Fibroblast of peridontal ligament (primary cell): ENCODE measurements around the gene PLPPR1.
"Not testable (repeated sequence)": the region's sequence is repeated elsewhere in the genome, so short reads cannot be mapped to it uniquely, and the experiment has no call there.

Experiments used
- DNase-seq: peaks from one replicate; pipeline ENCODE4 v3.0.0-alpha.2; 2010; ENCODE audit errors: extremely low read depth

PLPPR1 gene

DNA sequence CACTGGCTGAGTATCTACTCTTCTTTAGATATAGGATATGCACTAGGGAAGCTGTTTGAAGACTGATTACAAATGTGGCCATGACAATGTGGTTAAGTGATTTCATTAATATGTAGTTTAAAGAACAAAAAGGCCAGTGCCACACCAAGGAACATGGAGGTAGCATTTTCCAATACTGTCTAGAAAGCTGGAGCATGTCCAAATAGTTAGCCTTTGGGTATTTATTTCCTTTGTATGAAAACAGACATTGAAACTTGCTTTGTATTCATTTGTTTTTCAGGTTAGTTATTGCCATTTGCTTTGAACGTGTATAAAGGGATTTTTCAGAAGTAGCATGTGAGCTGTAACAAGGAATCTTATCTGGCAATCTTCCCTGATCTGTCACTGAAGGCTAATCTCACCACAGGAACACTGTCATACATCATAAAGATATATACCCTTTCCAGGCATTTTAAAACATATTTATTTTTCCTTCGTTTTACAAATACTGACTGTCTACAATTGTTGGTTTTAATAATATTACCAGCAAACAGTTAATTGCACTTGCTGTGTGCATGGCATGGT lies 93.4 kb downstream of the PLPPR1 start:
- no peak for DNase-seq

DNA sequence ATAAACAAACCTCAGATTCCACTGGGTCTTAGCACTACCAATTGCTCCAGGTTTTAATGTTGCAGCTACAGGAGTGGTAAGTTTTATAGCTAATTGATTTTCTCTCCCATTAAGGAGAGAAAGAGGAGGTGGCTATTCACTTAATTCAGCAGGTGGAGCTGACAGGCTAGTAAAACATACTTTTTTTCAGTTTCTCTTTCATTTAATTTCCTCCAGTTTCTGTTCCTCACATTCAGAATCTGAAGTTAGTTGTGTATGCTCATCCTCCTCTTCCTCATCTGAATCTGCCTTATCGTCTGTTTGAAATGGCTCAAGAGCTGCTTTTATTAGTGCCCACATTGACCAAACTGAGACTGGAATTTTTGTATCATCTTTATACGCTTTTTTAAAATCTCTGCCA lies 98.0 kb downstream of the PLPPR1 start:
- DNase-seq, result no peak

DNA sequence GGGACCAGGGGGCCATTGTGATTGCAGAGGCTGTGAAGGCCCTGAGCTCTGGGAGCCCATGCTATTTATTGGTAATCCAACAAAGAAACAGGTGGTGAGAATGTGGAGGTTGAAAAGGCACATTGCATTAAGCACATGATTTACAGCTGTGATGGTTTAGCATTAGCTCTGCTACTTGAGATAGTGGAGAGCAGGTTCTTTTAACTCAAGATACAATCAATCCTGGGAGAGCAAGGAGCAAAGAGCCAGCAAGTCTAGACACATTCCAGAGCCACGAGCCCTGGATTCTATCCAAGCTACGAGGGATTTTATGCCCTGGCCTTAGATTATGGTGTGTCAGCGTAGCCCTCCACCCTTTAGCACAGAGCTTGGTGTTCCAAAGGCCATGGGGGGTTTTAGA lies 98.8 kb downstream of the PLPPR1 start:
- not testable (repeated sequence) for DNase-seq

DNA sequence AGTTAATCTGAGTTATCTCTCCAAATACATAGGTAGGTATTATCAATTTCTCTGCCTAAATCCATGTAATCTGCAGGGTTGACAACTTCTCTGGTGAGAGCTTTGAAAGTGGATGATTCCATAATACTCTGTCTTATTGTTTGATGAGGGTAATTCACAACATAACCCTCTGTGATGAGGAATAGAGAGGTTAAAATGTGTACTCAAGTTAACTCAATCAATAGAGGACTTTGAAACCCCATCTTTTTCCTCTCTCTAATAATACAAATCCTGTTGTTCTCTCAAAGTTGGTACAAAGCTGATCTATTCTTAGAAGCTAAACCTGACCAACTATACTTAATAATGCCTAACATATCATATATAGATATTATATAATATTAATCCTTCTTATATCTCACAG lies 100.1 kb downstream of the PLPPR1 start:
- no peak for DNase-seq

DNA sequence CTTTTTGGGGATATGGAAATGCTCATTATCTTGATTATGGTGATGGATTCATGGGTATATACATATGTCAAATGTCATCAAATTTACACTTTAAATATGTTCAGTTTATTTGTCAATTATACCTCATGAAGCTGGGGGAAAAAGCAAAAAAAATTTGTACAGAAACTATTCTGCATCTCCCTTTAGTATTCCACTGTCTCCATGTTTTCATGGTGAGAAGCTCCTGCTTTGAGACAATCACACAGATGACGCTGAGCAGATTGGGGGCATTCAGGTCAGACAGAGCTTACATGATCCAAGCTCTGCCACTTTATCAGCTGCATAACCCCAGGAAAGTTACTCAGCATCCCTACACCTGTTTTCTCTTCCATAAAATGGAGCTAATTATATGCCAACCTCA lies 101.5 kb downstream of the PLPPR1 start:
- DNase-seq, result no peak

DNA sequence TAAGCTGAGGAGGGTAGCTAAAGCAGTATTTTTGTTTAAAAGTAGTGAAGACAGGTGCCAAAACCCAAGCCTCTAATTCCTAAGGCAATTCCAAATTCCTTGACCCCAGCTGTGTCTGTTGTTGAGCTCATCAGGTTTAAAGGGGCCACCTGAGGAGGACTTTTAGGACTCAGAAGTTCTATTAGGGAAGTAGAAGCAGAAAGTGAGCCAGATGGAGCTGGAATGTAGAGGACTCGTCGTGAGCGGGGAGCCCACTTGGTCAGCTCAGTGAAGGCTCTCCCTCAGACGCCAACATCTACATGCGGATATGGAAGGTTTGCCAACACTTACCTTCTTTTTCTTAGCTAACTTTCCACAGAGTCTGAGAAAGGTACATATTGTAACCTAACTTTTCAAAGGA lies 102.8 kb downstream of the PLPPR1 start:
- DNase-seq, result no peak

DNA sequence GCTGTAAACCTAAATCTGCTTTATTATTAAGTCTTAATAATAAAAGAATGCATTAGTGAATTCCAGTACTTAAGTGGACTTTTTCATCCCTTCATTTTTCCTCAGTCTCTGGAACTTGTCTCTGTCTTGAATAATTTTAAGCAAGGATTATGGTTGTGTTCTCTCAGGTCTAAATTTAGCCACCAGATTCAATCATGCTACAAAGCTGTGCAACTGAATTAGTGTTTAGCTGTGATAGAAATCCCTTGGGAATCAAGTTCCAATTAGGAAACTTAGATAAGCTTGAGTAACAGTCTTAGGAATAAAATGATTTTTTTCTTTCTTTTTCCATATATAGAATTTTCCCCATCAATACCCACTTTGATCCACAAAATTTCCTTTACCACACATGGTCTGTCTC lies 104.3 kb downstream of the PLPPR1 start:
- DNase-seq, result no peak

DNA sequence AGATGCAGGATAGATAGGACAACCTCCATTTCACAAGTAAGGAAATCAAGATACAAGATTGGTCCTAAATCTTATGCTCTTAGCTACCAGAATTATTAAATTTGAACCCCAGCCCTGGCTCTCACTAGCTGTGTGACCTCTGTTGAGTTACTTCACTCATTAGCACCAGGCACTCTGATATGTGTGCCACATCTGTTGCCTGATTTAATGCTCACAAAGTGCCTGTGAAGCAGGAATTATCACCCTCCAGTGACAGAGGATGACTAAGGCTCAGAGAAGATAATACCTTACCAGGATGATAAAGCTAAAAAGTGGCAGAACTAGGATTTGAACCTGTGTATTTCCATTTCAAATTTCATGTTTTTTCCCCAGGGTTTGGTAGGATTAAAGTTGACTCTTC lies 110.0 kb downstream of the PLPPR1 start:
- DNase-seq, result no peak

DNA sequence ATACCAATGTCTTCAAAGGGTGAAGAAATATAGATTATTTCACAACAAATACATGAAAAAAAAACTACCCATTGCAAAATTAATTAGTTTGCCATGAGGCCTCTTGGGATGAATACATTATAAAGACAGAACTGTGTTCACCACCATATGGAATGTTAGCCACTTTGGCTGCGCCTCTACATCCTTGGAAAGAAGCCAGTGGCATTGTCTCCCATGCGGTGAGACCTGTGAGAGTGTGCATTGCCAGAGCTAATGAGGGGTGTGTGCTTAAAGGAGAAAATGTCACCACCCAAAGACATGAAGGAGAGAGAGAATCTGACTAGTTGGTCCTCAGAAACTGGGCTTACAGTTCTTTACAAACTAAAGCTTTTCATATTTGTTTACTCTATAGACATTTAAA lies 110.6 kb downstream of the PLPPR1 start:
- no peak for DNase-seq

DNA sequence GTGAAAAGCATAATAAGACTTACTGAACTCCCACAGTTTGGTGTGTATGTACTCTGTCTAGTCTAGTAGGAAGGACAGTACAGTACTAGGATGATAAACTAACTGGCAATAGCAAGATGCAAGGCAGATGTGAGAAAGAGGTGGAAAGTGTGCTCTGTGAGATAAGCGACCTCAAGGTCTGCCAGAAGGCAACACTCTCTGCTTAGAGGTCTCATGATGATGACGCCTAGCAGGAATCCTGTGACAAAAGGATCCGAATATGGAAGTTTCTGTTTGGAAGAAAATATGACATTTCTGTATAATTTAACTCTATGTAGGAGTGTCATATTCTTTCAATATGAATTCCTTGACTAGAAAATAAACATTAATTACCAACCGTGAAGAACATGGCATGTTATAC lies 112.2 kb downstream of the PLPPR1 start:
- DNase-seq, result no peak

DNA sequence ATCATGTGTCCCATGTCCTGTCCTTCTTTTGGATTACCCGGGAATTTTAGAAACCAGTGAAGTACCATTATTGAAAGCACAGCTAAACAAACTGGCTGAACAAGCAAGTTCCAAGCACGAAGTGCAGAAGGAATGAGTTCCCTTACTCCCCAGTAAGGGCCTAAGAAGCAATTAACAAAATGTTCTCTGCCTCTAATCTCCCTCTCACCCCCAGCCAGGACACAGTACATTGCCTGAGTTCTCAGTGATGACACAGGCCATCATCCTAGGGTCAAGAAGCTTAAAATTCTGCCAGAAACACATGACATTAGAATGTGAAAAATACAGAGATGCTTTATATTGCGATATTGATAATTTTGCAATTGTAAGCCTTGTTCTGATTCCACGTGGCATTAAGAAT lies 118.0 kb downstream of the PLPPR1 start:
- no peak for DNase-seq

DNA sequence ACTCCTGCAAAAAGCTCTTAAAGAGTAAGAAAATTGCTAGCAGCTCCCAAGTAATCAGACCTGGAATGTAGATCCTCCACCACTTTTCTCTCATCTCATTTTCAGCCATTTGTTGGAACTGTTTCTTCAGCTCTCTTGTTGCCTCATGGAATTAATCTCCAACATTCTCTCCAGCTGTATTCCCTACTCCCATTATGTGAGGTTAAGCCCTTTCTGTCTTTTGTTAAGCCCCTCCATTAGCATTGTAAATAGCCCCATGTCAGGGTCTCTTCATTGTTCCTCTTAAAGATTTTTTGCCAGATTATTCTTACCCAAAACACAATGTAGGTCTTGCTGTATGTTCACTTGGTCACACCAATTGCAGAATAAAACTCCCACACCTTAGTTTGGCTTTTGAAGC lies 119.8 kb downstream of the PLPPR1 start:
- no peak for DNase-seq

DNA sequence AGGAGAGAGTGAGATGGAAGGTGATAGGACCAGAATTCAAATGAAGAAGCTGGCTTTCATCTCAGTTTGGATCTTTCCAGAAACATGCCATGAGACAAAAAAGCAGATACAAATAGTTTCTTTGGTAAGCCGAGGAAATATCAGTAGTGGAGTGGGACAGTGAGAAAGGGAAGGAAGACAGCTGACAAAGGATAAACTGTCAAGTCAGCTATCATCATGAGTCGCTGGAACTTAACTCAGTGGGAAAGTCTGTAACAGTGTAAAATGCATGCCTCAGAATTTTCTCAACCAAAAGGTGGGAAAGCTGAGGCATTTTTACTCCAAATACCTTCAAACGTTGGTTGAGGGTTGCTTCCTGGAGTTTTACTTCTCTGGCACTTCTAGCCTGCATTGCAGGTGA lies 129.8 kb downstream of the PLPPR1 start:
- DNase-seq, result no peak

DNA sequence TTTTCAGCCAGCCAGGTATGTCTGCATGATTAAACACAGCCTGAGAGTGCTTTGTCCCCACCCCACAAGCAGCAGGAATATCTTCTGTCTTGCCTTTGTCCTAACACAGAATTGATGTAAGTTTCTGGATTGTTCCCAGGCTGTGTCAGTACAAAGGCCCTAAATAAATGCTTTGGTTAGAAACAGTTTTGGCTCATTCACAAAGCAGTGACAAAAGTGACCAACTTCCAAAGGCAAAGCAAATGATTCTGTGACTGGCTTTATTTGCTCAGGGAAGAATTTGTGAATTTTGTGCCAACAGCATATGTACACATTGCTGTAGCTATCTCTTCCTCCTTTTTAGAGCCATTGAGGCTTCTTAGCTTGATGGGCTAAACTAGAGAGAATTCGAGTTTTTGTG lies 133.7 kb downstream of the PLPPR1 start:
- no peak for DNase-seq

DNA sequence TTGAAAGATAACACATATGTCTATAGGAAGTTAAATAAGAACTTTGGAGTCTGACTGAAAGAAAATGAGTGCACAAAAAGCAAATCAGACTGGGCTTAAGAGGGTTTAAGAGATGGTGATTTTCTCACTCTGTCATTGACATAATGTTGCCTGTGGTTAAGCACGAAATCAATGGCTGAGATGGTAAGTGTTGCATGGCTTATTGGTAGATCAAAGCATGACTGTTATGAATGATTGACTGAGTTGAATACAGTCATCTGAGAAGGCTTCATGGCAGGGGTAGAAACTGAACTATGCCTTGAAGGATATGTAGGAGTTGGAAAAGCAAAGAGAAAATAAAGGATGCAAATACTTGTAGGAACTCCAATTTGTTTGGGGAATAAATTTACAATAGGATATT lies 136.6 kb downstream of the PLPPR1 start:
- no peak for DNase-seq

DNA sequence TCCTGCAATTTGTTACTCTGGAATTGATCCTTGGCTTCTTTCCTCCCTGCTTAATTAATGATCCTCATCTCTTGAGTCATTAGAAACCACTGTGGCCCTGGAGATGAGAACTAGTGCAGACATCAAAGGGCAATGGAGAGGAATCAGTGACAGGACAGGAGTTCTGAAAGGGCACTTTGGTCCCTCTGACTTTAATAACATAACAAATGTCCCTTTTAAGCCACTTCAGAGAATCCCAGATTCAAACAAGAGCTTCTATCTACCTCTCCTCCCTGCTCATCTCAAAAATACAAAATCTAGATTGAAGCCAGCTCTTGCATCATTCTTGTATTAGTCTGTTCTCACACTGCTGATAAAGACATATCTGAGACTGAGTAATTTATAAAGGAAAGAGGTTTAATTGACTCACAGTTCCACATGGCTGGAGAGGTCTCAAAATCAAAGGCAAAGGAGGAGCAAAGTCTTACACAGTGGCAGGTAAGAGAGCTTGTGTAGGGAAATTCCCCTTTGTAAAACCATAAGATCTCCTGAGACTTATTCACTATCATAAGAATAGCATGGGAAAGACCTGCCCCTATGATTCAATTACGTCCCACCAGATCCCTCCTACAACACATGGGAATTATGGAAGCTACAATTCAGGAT lies 139.1 kb downstream of the PLPPR1 start:
- DNase-seq, result no peak

DNA sequence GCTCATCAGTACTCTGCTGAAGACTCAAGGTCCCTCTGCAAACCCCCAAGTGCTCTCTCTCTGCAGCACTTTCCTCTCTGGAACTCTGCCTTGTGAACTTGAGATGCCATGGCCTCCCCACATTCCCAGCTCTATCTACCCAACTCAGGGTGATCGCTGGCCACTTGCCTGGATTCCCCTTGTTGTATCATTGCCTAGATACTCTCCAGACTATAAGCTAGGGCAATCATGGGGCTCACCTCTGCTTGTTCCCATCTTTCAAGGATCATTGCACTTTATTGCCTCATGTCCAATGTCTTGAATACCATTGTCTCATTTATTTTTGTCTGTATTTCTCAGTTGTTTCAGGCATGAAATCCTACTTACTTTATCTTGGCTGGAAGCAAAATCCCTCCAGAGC lies 144.1 kb downstream of the PLPPR1 start:
- no peak for DNase-seq

DNA sequence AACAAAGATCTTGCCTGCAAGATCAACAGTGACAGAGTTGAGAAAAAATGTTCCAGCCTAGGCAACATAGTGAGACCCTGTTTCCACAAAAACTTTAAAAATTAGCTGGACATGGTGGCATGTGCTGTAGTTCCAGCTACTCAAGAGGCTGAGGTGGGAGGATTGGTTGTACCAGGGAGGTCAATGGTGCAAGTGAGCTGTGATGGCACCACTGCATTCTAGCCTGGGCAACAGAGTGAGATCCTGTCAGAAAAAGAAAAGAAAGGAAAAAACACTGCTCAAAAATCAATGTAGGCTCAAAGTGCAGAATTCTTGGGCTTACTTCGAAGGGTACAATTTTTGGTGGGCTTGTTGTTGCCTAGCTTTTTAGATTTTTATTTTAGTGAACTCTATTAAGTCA lies 145.4 kb downstream of the PLPPR1 start:
- DNase-seq, result no peak

DNA sequence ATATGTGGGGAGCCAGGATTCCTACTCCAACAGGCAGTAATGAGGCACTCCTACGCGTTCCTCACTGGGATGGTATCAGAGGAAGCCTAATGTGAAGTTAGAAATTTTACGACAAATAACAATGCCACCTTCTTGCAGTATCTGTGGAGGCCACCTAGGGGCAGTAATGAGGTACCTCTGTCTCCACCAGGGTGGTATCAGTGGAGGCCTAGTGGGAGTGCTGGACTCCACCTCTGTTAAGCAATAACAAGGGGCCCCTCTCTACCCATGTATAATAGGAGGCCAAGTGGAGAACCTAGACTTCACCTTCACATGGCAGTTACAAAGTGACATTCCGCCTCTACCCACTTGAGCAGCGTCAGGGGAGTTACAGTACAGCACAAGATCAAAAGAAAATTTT lies 147.9 kb downstream of the PLPPR1 start:
- DNase-seq, result no peak

DNA sequence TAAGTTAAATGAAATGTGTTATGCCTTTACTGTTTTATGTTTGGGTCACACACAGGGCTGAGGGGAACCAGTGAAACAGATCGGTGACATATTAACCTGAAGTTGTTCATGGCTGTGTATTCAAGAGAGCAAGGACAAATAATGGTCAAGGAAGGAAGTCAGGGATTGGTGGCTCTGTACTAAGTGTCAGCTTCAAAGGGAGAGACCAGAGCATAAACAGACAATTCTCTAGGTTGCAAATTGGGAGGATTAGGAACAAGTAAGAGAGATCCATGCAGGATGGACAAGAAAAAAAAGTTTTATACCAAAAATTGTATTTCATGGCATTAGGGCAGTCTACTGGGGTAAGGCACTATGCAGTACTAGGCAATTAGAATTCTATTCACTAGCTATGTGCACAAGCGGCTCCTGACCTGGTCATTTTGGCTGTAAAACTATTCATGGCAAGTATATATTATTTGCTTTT lies 156.3 kb downstream of the PLPPR1 start:
- DNase-seq, result no peak

DNA sequence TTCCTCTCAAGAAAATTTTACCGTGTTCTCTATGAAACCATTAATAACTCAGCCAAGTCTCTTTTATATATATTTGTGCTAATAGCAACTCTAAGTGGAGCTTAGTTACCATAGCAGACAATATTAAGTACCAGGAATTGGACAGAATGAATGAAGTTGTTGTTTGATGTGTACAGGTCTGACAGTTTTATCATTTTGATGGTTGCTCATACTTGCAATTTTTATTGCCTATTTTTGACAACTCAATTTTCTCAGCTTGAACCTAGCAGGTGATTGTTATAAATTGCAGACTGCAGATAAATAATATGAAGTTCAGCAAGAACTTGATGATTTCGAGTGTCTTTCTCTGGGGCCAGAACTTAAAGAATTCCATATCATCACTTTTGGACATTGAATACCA lies 163.2 kb downstream of the PLPPR1 start:
- no peak for DNase-seq

DNA sequence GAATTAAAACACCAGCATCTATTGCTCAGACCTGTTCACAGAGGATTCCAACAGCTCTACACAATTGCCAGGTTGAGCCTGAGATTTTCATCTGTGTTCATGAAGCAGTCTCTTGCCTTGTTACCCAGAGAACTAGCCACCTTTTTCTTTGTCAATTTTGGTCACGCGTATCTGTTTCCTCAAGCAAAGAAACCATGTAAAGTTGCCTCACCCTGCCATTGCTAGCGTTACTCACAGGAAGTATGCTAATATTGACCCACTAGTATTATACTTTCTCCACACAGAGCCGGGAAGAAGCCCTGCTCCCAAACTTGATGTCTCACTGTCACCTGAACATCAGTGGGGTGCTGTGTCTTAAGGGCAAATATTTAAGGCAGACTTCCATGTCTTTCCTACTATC lies 168.5 kb downstream of the PLPPR1 start:
- no peak for DNase-seq

DNA sequence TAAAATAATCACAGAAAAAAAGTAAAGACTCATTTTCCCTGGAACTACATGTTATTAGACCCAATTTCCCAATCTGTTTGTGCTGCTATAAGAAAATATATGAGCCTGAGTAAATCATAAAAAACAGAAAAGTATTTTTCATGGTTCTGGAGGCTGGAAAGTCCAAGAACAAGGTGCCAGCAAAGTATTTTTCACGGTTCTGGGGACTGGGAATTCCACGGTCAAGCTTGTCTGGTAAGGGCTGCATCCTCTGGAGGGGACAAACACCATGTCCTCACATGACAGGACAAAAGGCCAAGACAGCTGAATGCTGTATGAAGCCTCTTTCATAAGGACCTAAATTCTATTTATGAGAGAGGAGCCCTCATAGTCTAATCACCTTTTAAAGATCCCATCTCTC lies 172.3 kb downstream of the PLPPR1 start:
- no peak for DNase-seq

DNA sequence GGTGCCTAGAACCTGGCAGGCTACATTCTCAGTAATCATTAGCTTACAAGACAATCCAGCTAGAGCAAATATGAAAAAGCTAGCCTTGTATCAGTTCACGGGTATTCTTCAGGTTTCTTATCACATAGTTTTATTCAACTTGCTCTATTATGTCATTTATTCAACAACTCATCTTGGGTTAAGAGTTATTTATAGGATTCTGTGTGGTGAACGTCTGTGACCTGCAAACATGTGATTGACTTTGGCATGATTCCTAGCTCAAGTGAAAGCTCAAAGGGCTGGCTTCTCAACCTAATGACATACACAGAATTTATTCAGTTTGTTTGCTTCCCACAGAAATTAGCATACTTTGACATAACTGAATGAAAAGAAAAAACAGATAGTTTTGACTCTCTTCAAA lies 173.1 kb downstream of the PLPPR1 start:
- no peak for DNase-seq
